Tibial artery (tissue), 4 donors: Measurements from ENCODE around the gene NOP10.
A peak's percentile ranks its signal among the peaks of the same experiment; 100 is the strongest.

Experiments
- DNase-seq, 2 donors: peaks; one replicate each; pipeline ENCODE4 v3.0.0-alpha.2; 2019
- H3K27ac ChIP-seq, 2 donors: fragments of 200-600 bp; sonication (generic) in 1 of 2; 1 replicate in 1 of 2; 2 replicates in 1 of 2; pipeline ENCODE4 v1.5.1; 2018 to 2019; ENCODE audit warnings: mild to moderate bottlenecking in 1 of 2
- H3K27me3 ChIP-seq, 2 donors: fragments of 200-600 bp; sonication (generic) in 1 of 2; one replicate each; pipeline versions ENCODE4 v1.5.1 to v1.6.0; 2016 to 2019
- H3K36me3 ChIP-seq, 3 donors: fragments of 200-600 bp; sonication (generic) in 2 of 3; one replicate each; pipeline ENCODE4 v1.5.1; 2016 to 2019; ENCODE audit warnings: mild to moderate bottlenecking in 2 of 3
- H3K4me1 ChIP-seq, 4 donors: fragments of 200-600 bp; sonication (generic) in 2 of 4; 1 replicate in 3 of 4; 2 replicates in 1 of 4; pipeline ENCODE4 v1.5.1; 2016 to 2019
- H3K4me3 ChIP-seq, 2 donors: fragments of 200-600 bp; sonication (generic) in 1 of 2; 1 replicate in 1 of 2; 2 replicates in 1 of 2; pipeline ENCODE4 v1.5.1; 2018 to 2019; ENCODE audit warnings: mild to moderate bottlenecking in 2 of 2
- H3K9me3 ChIP-seq, 3 donors: fragments of 200-600 bp; sonication (generic) in 1 of 3; one replicate each; pipeline ENCODE4 v1.5.1; 2016 to 2019
- intact Hi-C: fragments of 100-400 bp; cut with DNase I; formaldehyde crosslinking; loops from one replicate; pipeline ENCODE4 v1.15.0; 2023; ENCODE audit warnings: low total_unique reads
- TF ChIP-seq, protein P1 (sequence below), 2 experiments: fragments of 200-600 bp in 1 of 2; fragments of 450-650 bp in 1 of 2; IDR thresholded peaks; one replicate each; pipeline ENCODE4 v1.5.1; 2017 to 2019; ENCODE audit warnings: antibody characterized with exemption in 2 of 2, mild to moderate bottlenecking in 1 of 2, moderate library complexity in 1 of 2

The NOP10 gene

DNA sequence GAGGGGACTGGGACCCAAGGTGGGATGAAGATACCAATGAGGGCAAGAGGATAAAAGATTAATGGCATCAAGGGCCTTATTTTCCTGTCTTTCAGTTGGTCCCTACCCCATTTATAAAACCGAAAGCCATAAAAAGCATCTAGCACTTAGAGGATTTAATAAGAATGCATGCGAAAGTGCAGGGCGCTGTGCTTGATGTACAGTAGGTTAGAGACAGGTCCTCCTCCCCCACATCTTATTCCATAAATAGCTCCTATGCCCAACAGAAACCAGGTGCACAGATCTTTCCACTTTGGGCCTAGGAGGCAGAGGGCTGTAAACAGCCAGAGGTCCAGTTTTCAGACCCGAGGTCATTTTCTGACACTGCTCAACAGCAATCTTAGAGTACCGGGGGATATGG lies 22.9 kb upstream of the NOP10 start:
- H3K4me1 ChIP-seq, result peaks cover 0 to 20% (median 17%) of the 10 kb centered on the region in 4 donors
- intact Hi-C loops, result loop anchor here (10.0 kb wide), 2 partner anchors 131 to 301 kb away; no protein-coding TSS in a partner anchor
- H3K9me3 ChIP-seq, result no peaks in the 10 kb centered on the region
- peak overlapping the region; percentile 85 to 89 for H3K27ac ChIP-seq
- peaks cover 0 to 30% (median 3%) of the 10 kb centered on the region in 3 donors for H3K36me3 ChIP-seq
- peak overlapping the region; percentile 63 to 80 for H3K4me3 ChIP-seq
- DNase-seq, result no peak
- H3K27me3 ChIP-seq, result no peaks in the 10 kb centered on the region
- TF ChIP-seq, protein P1, sequence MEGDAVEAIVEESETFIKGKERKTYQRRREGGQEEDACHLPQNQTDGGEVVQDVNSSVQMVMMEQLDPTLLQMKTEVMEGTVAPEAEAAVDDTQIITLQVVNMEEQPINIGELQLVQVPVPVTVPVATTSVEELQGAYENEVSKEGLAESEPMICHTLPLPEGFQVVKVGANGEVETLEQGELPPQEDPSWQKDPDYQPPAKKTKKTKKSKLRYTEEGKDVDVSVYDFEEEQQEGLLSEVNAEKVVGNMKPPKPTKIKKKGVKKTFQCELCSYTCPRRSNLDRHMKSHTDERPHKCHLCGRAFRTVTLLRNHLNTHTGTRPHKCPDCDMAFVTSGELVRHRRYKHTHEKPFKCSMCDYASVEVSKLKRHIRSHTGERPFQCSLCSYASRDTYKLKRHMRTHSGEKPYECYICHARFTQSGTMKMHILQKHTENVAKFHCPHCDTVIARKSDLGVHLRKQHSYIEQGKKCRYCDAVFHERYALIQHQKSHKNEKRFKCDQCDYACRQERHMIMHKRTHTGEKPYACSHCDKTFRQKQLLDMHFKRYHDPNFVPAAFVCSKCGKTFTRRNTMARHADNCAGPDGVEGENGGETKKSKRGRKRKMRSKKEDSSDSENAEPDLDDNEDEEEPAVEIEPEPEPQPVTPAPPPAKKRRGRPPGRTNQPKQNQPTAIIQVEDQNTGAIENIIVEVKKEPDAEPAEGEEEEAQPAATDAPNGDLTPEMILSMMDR (IDR thresholded peaks at IDR 0.05), result no peak

DNA sequence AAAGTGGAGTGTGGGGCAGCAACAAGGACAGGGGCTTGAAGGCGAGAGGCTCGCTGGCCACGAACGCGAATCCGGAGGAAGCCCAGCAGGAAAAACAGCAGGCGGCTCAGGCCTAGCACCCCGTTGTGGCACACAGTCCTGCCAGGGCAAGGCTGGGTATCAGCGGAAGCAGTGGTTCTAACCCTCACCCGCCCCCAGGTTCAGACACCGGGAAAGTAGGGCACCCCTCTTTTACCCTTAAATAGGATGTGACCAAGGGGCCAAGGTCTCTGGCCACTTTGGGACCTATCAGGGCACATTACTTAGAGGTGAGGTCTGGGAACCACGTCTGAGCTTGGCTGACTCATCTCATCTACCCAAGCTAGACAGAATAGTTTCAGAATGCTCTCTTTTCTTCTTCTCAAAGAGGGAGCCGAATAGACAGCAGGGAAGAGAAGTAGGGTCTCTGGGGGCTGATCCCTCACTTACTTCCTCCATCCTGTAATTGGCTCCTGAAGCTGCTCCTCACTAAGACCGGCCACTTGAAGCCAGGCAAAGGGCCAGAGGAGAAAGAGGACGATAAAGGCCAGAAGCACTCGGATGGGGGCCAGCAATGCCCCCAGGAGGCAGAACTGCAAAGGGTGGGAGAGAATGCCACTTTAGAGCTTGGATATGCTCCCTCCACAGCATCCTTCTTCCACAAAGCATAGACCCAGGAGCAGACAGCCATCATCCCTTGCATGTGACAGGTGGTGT lies 22.3 kb upstream of the NOP10 start:
- Histone ChIP-seq H3K27me3 (no peaks in the 10 kb centered on the region), H3K4me3 (peak overlapping the region; percentile 63 to 80), H3K27ac (peak overlapping the region in 1 of 2 donors; percentile 89), H3K36me3 (peaks cover 0 to 34% (median 4%) of the 10 kb centered on the region in 3 donors), H3K4me1 (peaks cover 0 to 20% (median 17%) of the 10 kb centered on the region in 4 donors), H3K9me3 (no peaks in the 10 kb centered on the region)
- intact Hi-C loops, result loop anchor here (10.0 kb wide), 2 partner anchors 130 to 300 kb away; no protein-coding TSS in a partner anchor
- DNase-seq, result no peak
- TF ChIP-seq, protein P1 (IDR thresholded peaks at IDR 0.05), result no peak

DNA sequence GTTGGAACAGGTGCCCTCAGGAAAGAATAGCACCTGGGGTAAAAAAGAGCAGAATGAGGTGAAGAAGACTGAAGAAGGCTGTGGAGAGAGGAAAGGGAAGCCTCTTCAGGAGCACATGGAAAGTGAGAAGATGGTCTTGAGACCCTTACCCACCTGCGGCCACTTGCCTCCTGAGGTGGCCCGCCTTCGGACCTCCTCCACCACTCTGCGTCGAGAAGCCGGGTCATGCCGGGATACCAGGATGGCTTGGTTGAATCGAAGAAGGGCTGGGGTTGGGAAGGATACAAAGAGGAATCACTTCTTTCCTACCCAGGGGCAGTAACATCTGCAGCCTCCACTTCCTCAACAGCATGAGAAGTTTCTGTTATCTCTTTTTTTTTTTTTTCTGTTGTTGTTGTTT lies 21.1 kb upstream of the NOP10 start:
- no peak overlapping the region for H3K4me3 ChIP-seq
- no peaks in the 10 kb centered on the region for H3K27me3 ChIP-seq
- TF ChIP-seq, protein P1 (IDR thresholded peaks at IDR 0.05), result no peak
- H3K4me1 ChIP-seq, result peaks cover 0 to 20% (median 17%) of the 10 kb centered on the region in 4 donors
- H3K9me3 ChIP-seq, result no peaks in the 10 kb centered on the region
- intact Hi-C loops, result loop anchor here (10.0 kb wide), 2 partner anchors 129 to 299 kb away; no protein-coding TSS in a partner anchor
- DNase-seq, result no peak
- no peak overlapping the region for H3K27ac ChIP-seq
- peaks cover 0 to 46% (median 14%) of the 10 kb centered on the region in 3 donors for H3K36me3 ChIP-seq

DNA sequence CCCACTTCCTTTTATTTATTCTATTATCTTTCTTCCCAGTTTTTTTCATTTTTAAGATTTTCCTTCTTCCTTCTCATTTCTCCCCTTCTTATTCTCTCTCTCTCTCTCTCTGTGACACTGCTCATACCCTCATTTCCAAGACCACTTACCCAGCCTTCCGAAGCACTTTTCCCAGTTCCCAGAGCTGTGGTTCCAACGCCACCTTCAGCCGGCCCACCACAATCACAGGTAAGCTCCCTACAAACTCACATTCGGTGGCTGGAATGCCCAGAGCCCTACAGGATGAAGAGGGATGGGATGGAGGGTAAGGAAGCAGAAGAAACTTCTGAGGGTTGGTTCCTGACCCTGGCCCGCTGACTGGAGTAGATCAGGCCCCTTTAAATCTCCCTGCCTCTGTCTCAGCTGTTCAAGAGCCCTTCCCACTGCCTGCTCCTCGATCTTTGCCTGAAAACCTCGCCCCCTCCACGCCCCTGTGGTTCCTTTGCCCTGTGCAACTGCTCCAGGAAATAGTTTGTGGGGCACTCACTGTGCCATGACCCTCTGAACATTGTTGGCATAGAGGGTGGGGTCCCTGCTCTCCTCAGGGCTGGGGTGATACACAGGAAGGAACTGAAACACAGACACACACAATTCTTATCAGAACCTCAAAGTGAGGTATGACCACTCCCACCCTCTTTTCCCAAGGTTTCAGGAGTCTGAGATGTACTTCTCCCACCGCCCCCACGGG lies 19.3 kb upstream of the NOP10 start:
- no peaks in the 10 kb centered on the region for H3K9me3 ChIP-seq
- H3K27me3 ChIP-seq, result no peaks in the 10 kb centered on the region
- H3K4me3 ChIP-seq, result no peak overlapping the region
- peaks cover 0 to 13% (median 11%) of the 10 kb centered on the region in 4 donors for H3K4me1 ChIP-seq
- no peak overlapping the region for H3K27ac ChIP-seq
- no peak for DNase-seq
- H3K36me3 ChIP-seq, result peaks cover 0 to 63% (median 24%) of the 10 kb centered on the region in 3 donors
- TF ChIP-seq, protein P1 (IDR thresholded peaks at IDR 0.05), result no peak
- intact Hi-C loops, result loop anchor here (10.0 kb wide), 2 partner anchors 127 to 297 kb away; no protein-coding TSS in a partner anchor

DNA sequence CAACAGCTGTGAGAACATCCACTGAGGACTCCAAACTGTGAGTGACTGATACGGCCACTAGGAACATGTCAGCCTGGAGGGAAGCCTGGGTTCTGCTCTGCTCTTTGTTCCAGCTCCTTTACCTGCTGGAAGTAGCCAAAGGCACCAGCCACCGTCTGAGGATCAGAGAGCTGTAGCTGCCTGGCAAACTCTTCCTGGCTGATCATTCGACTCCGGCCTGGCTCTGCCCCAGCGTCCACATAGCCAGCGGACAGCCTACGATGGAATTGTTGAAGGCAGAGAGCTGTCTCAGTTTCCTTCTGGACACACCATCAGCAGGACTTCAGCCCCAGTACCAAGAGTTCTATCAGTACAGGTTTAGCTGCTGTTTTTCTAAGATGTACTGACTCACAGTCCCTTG lies 18.3 kb upstream of the NOP10 start:
- DNase-seq, result no peak
- TF ChIP-seq, protein P1 (IDR thresholded peaks at IDR 0.05), result no peak
- peaks cover 0 to 12% (median 11%) of the 10 kb centered on the region in 4 donors for H3K4me1 ChIP-seq
- peaks cover 0 to 73% (median 27%) of the 10 kb centered on the region in 3 donors for H3K36me3 ChIP-seq
- no peak overlapping the region for H3K27ac ChIP-seq
- intact Hi-C loops, result loop anchor here (10.0 kb wide), 2 partner anchors 126 to 296 kb away; no protein-coding TSS in a partner anchor
- no peak overlapping the region for H3K4me3 ChIP-seq
- H3K27me3 ChIP-seq, result no peaks in the 10 kb centered on the region
- H3K9me3 ChIP-seq, result no peaks in the 10 kb centered on the region
